Neural crest cell (in vitro differentiated cells): ENCODE results near the gene MZB1. TPM values are rescaled to one million over a fixed set of nuclear protein-coding genes. Genes with fewer than 3 reads are reported as not detected.

ENCODE experiments used
- DNase-seq: peaks from one replicate; pipeline ENCODE4 v3.0.0; 2021; ENCODE audit warnings: low read depth, mixed read lengths, low spot score
- H3K27ac Mint-ChIP-seq: one replicate; pipeline ENCODE4 v1.8.0; 2021; ENCODE audit warnings: mild to moderate bottlenecking, mixed read lengths; ENCODE audit not compliant: unreplicated experiment
- H3K27me3 Mint-ChIP-seq: 2 replicates; pipeline ENCODE4 v1.8.0; 2021; ENCODE audit warnings: low read depth, mild to moderate bottlenecking, mixed read lengths
- H3K36me3 Mint-ChIP-seq: 2 replicates; pipeline ENCODE4 v1.8.0; 2021; ENCODE audit warnings: low read depth, mild to moderate bottlenecking, mixed read lengths
- H3K4me1 Mint-ChIP-seq: 2 replicates; pipeline ENCODE4 v1.8.0; 2021; ENCODE audit warnings: mixed read lengths
- H3K4me3 Mint-ChIP-seq: one replicate; pipeline ENCODE4 v1.8.0; 2021; ENCODE audit warnings: mild to moderate bottlenecking, mixed read lengths
- H3K9me3 Mint-ChIP-seq: 2 replicates; pipeline ENCODE4 v1.8.0; 2021; ENCODE audit warnings: mixed read lengths
- CTCF ChIP-seq: fragments of 200-600 bp; sonication (generic); conservative IDR thresholded peaks from 2 replicates; pipeline ENCODE4 v1.5.0; 2021; ENCODE audit warnings: antibody characterized with exemption, mild to moderate bottlenecking
- long read RNA-seq: library from polyadenylated mRNA; unstranded; transcript quantifications from one replicate; pipeline ENCODE4 v2.0.0, GENCODE V29; 2020
- total RNA-seq: library from RNA; stranded (reverse); gene quantifications from 2 replicates; pipeline ENCODE4 v1.2.1, GENCODE V29; 2021

MZB1 gene
- total RNA-seq = 0.25 and 0.30 TPM in 2 replicates
- long read RNA-seq = 0 reads

GRCh38 chr5:139389701-139390638 lies at the start of gene MZB1:
TSS of gene MZB1 (minus strand) at chr5:139389913. CDS start at chr5:139389856, 57 bp downstream.
- H3K4me1 Mint-ChIP-seq = peaks cover 5% of the 10 kb centered on the region
- no peak within 1 kb of the TSS for H3K4me3 Mint-ChIP-seq
- no peak for DNase-seq
- H3K9me3 Mint-ChIP-seq = no peaks in the 10 kb centered on the region
- peaks cover 36% of the 10 kb centered on the region for H3K27me3 Mint-ChIP-seq
- TF ChIP-seq CTCF = no peak
- no peaks in the 10 kb centered on the region for H3K36me3 Mint-ChIP-seq
- H3K27ac Mint-ChIP-seq = no peak within 1 kb of the TSS

GRCh38 chr5:139439013-139439903 lies 49.5 kb upstream of the MZB1 start, which contains the start of gene DNAJC18:
TSS of gene DNAJC18 (minus strand) at chr5:139439525. CDS start at chr5:139439445, 80 bp downstream.
- H3K36me3 Mint-ChIP-seq = peaks cover 6% of the 10 kb centered on the region
- TF ChIP-seq CTCF = no peak
- DNase-seq = peak; percentile 94
- peaks cover 4% of the 10 kb centered on the region for H3K27me3 Mint-ChIP-seq
- H3K4me1 Mint-ChIP-seq = peaks cover 23% of the 10 kb centered on the region
- H3K27ac Mint-ChIP-seq = peak within 1 kb of the TSS; percentile 98
- H3K4me3 Mint-ChIP-seq = peak within 1 kb of the TSS; percentile 97
- H3K9me3 Mint-ChIP-seq = no peaks in the 10 kb centered on the region

- peak overlapping the region; percentile 97 for H3K4me3 Mint-ChIP-seq
- peaks cover 23% of the 10 kb centered on the region for H3K4me1 Mint-ChIP-seq
- no peak for TF ChIP-seq CTCF
- H3K27ac Mint-ChIP-seq = no peak overlapping the region
- peaks cover 6% of the 10 kb centered on the region for H3K36me3 Mint-ChIP-seq
- no peaks in the 10 kb centered on the region for H3K9me3 Mint-ChIP-seq
- H3K27me3 Mint-ChIP-seq = peaks cover 2% of the 10 kb centered on the region
- DNase-seq = no peak
These were observed 48.9 kb upstream of the MZB1 start for GRCh38 chr5:139438707-139439012.

- Mint-ChIP-seq H3K27me3 (no peaks in the 10 kb centered on the region), H3K27ac (no peak overlapping the region), H3K36me3 (peaks cover 6% of the 10 kb centered on the region), H3K4me1 (peaks cover 23% of the 10 kb centered on the region), H3K9me3 (no peaks in the 10 kb centered on the region), H3K4me3 (no peak overlapping the region)
- no peak for DNase-seq
- no peak for TF ChIP-seq CTCF
These were observed 46.0 kb upstream of the MZB1 start for GRCh38 chr5:139435676-139436075.

GRCh38 chr5:139431706-139432105 lies 42.0 kb upstream of the MZB1 start:
- Mint-ChIP-seq H3K4me3 (no peak overlapping the region), H3K27me3 (no peaks in the 10 kb centered on the region), H3K27ac (no peak overlapping the region), H3K4me1 (no peaks in the 10 kb centered on the region), H3K9me3 (no peaks in the 10 kb centered on the region), H3K36me3 (peaks cover 3% of the 10 kb centered on the region)
- no peak for TF ChIP-seq CTCF
- no peak for DNase-seq
